Calu3 (cell line): ENCODE data around the gene SEC23A. TPM values are rescaled to one million over a fixed set of nuclear protein-coding genes. Genes with fewer than 3 reads are reported as not detected.
"Not testable (repeated sequence)": the region's sequence is repeated elsewhere in the genome, so short reads cannot be mapped to it uniquely, and the experiment has no call there.

Experiments
- BruUV-seq: library from RNA; stranded (reverse); fragments of 400-500 nt; replicated peaks from 2 replicates; lab custom pipeline; 2021; lab: Mats Ljungman, UMichigan
- CTCF ChIA-PET: fragments of 300-600 bp; sonication (Branson Sonifier 250); formaldehyde crosslinking; loops from one replicate; lab custom pipeline; 2022; ENCODE audit warnings: antibody characterized with exemption; lab: Charles Lee
- DNase-seq: peaks from one replicate; pipeline ENCODE4 v3.0.0; 2022
- H3K27ac Mint-ChIP-seq: one replicate; pipeline ENCODE4 v1.8.0; 2022; ENCODE audit warnings: mixed read lengths; ENCODE audit not compliant: unreplicated experiment
- H3K27me3 Mint-ChIP-seq: one replicate; pipeline ENCODE4 v1.8.0; 2022; ENCODE audit warnings: mixed read lengths; ENCODE audit not compliant: unreplicated experiment
- H3K36me3 Mint-ChIP-seq: one replicate; pipeline ENCODE4 v1.8.0; 2022; ENCODE audit warnings: mild to moderate bottlenecking, moderate library complexity, mixed read lengths; ENCODE audit not compliant: insufficient read depth, unreplicated experiment
- H3K4me1 Mint-ChIP-seq: one replicate; pipeline ENCODE4 v1.8.0; 2022; ENCODE audit warnings: mild to moderate bottlenecking, low read depth, mixed read lengths; ENCODE audit not compliant: unreplicated experiment
- H3K4me3 Mint-ChIP-seq: one replicate; pipeline ENCODE4 v1.8.0; 2022; ENCODE audit warnings: mild to moderate bottlenecking, low read depth, moderate library complexity, mixed read lengths; ENCODE audit not compliant: unreplicated experiment
- H3K9me3 Mint-ChIP-seq: one replicate; pipeline ENCODE4 v1.8.0; 2022; ENCODE audit warnings: low read depth, mixed read lengths; ENCODE audit not compliant: unreplicated experiment
- CTCF ChIP-seq: fragments of 200-600 bp; IDR thresholded peaks from one replicate; pipeline ENCODE4 v1.8.0; 2022; ENCODE audit warnings: antibody characterized with exemption; ENCODE audit not compliant: unreplicated experiment
- intact Hi-C: fragments of 100-400 bp; cut with micrococcal nuclease; formaldehyde crosslinking; loops from one replicate; pipeline ENCODE4 v1.10.0; 2022; ENCODE audit not compliant: unreplicated experiment
- total RNA-seq: library from RNA; stranded (reverse); gene quantifications from 2 replicates; pipeline ENCODE4 v1.2.3, GENCODE V29; 2022

SEC23A gene
- total RNA-seq, 1 experiment from 2014 or later = 48.0 TPM

GRCh38 chr14:39140170-39140569 lies 37.1 kb upstream of the SEC23A start:
- no peak for DNase-seq
- H3K4me3 Mint-ChIP-seq = no peak overlapping the region
- no peaks in the 10 kb centered on the region for H3K4me1 Mint-ChIP-seq
- peaks cover 4% of the 10 kb centered on the region for H3K36me3 Mint-ChIP-seq
- CTCF ChIA-PET = no interaction called here
- no peaks in the 10 kb centered on the region for H3K27me3 Mint-ChIP-seq
- H3K27ac Mint-ChIP-seq = no peak overlapping the region
- intact Hi-C loops = no loop called here
- BruUV-seq = no TSS peak
- no peak for TF ChIP-seq CTCF
- H3K9me3 Mint-ChIP-seq = peaks cover 2% of the 10 kb centered on the region

- DNase-seq = no peak
- no peak for TF ChIP-seq CTCF
- Mint-ChIP-seq H3K27ac (no peak overlapping the region), H3K4me3 (no peak overlapping the region), H3K9me3 (peaks cover 2% of the 10 kb centered on the region), H3K4me1 (no peaks in the 10 kb centered on the region), H3K36me3 (peaks cover 4% of the 10 kb centered on the region), H3K27me3 (no peaks in the 10 kb centered on the region)
- BruUV-seq = no TSS peak
- intact Hi-C loops = no loop called here
- CTCF ChIA-PET = no interaction called here
Observed at GRCh38 chr14:39138440-39138839, 35.4 kb upstream of the SEC23A start.

- H3K27me3 Mint-ChIP-seq, H3K4me3 Mint-ChIP-seq, H3K27ac Mint-ChIP-seq, H3K4me1 Mint-ChIP-seq, intact Hi-C loops, DNase-seq, BruUV-seq, H3K9me3 Mint-ChIP-seq, CTCF ChIA-PET, H3K36me3 Mint-ChIP-seq: not testable (repeated sequence)
Observed at GRCh38 chr14:39137835-39138234, 34.8 kb upstream of the SEC23A start.

- CTCF ChIA-PET = no interaction called here
- DNase-seq = no peak
- no peak for TF ChIP-seq CTCF
- Mint-ChIP-seq H3K9me3 (no peaks in the 10 kb centered on the region), H3K27ac (no peak overlapping the region), H3K36me3 (peaks cover 7% of the 10 kb centered on the region), H3K27me3 (no peaks in the 10 kb centered on the region), H3K4me3 (no peak overlapping the region), H3K4me1 (no peaks in the 10 kb centered on the region)
- intact Hi-C loops = no loop called here
- no TSS peak for BruUV-seq
Observed at GRCh38 chr14:39122330-39123138, 19.5 kb upstream of the SEC23A start.
